Body of pancreas (tissue), 4 donors: ENCODE data around the gene PLEKHA6.

Source experiments
- POLR2A ChIP-seq, 3 donors: fragments of 450-650 bp; IDR thresholded peaks; one replicate each; pipeline ENCODE4 v1.6.1; 2016; ENCODE audit warnings: antibody characterized with exemption in 3 of 3, mild to moderate bottlenecking in 2 of 3
- TF ChIP-seq, protein P1 (sequence below), 7 experiments: fragments of 450-650 bp in 4 of 7; fragments of 200-600 bp in 3 of 7; sonication (generic) in 3 of 7; IDR thresholded peaks; one replicate each; pipeline ENCODE4 v1.5.1; 2016 to 2019; ENCODE audit warnings: antibody characterized with exemption in 7 of 7

DNA sequence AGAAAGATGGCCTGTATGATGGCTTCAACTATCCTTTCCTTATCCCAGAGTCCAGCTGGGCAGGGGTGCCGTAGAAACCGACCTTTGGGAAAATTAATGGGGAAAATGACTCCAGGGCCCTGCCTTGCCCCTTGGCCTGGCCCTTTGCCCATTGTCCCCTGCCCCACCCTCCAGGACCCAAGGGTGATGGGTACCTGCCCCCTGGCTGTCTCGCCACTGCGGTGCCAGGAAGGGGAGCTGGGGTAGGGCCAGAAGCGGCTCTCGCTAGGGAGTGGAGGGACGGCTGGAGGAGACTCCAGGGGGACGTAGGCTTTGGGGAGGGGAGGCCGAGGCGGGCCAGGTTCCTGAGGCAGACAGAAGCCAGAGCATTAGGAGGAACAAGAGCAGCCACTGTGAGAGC lies 116.8 kb downstream of the PLEKHA6 start:
- TF ChIP-seq, protein P1, sequence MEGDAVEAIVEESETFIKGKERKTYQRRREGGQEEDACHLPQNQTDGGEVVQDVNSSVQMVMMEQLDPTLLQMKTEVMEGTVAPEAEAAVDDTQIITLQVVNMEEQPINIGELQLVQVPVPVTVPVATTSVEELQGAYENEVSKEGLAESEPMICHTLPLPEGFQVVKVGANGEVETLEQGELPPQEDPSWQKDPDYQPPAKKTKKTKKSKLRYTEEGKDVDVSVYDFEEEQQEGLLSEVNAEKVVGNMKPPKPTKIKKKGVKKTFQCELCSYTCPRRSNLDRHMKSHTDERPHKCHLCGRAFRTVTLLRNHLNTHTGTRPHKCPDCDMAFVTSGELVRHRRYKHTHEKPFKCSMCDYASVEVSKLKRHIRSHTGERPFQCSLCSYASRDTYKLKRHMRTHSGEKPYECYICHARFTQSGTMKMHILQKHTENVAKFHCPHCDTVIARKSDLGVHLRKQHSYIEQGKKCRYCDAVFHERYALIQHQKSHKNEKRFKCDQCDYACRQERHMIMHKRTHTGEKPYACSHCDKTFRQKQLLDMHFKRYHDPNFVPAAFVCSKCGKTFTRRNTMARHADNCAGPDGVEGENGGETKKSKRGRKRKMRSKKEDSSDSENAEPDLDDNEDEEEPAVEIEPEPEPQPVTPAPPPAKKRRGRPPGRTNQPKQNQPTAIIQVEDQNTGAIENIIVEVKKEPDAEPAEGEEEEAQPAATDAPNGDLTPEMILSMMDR (IDR thresholded peaks at IDR 0.05), result no peak
- no peak for TF ChIP-seq POLR2A (IDR thresholded peaks at IDR 0.05)
